Activated B cell treated with CpG ODN at 0.5 μM for 24 hours (primary cell): ENCODE results near the gene DAB1. TPM values are rescaled to one million over a fixed set of nuclear protein-coding genes. Genes with fewer than 3 reads are reported as not detected.

Experiments used
- ATAC-seq: fragments of 200-7000 bp; cut with Tn5 transposase; one replicate; pipeline ENCODE4 v1.10.0; 2021; ENCODE audit warnings: low read depth, mild to moderate bottlenecking, moderate library complexity
- CTCF ChIA-PET: fragments of 350-600 bp; sonication (Branson Sonifier 250); formaldehyde crosslinking; loops from one replicate; lab custom pipeline; 2021; ENCODE audit warnings: antibody characterized with exemption; lab: Charles Lee
- POLR2A ChIA-PET: fragments of 350-600 bp; sonication (Branson Sonifier 250); formaldehyde crosslinking; loops from one replicate; lab custom pipeline; 2021; ENCODE audit warnings: antibody characterized with exemption; lab: Charles Lee
- DNase-seq: peaks from one replicate; pipeline ENCODE4 v3.0.0; 2022
- H3K27ac Mint-ChIP-seq: one replicate; pipeline ENCODE4 v1.8.0; 2020; ENCODE audit warnings: mixed read lengths
- H3K27me3 Mint-ChIP-seq: one replicate; pipeline ENCODE4 v1.8.0; 2021; ENCODE audit warnings: mixed read lengths
- H3K36me3 Mint-ChIP-seq: one replicate; pipeline ENCODE4 v1.8.0; 2021; ENCODE audit warnings: low read depth, mixed read lengths
- H3K4me1 Mint-ChIP-seq: one replicate; pipeline ENCODE4 v1.8.0; 2021; ENCODE audit warnings: mixed read lengths
- H3K4me3 Mint-ChIP-seq: one replicate; pipeline ENCODE4 v1.8.0; 2020; ENCODE audit warnings: mild to moderate bottlenecking, mixed read lengths
- H3K9me3 Mint-ChIP-seq: one replicate; pipeline ENCODE4 v1.8.0; 2020; ENCODE audit warnings: mixed read lengths
- intact Hi-C: fragments of 100-400 bp; cut with micrococcal nuclease; formaldehyde crosslinking; loops from one replicate; pipeline ENCODE4 v1.15.1; 2024
- total RNA-seq: library from RNA; stranded (reverse); gene quantifications from 2 replicates; pipeline ENCODE4 v1.2.3, GENCODE V29; 2022
- TF ChIP-seq, protein P1 (sequence below): fragments of 200-600 bp; IDR thresholded peaks from one replicate; pipeline ENCODE4 v1.8.0; 2022; ENCODE audit warnings: antibody characterized with exemption, mild to moderate bottlenecking

The DAB1 gene
- total RNA-seq, 1 donor from 2014 or later, result not detected

DNA sequence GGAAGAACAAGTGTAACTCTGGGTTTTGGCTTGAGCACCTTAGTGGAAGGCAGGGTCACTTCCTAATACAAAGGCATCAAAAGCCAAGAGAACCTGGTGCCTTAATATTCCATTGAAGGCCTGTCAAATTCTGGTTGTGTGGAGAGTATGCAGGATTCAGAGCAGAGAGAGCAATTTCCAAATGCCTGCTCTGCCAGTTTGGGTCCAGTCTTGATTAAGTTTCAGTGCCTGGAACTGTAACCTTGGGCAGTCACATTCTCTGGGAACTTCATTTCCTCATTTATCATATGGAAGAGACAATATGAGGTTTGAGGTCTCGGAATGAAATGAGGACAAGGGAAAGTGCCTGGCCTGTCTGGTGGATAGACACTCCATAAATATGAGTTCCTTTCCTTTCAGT, 260.1 kb downstream of the DAB1 start:
- Mint-ChIP-seq H3K27me3 (no peaks in the 10 kb centered on the region), H3K4me1 (no peaks in the 10 kb centered on the region), H3K36me3 (no peaks in the 10 kb centered on the region), H3K27ac (no peak overlapping the region), H3K9me3 (no peaks in the 10 kb centered on the region), H3K4me3 (no peak overlapping the region)
- TF ChIP-seq, protein P1, sequence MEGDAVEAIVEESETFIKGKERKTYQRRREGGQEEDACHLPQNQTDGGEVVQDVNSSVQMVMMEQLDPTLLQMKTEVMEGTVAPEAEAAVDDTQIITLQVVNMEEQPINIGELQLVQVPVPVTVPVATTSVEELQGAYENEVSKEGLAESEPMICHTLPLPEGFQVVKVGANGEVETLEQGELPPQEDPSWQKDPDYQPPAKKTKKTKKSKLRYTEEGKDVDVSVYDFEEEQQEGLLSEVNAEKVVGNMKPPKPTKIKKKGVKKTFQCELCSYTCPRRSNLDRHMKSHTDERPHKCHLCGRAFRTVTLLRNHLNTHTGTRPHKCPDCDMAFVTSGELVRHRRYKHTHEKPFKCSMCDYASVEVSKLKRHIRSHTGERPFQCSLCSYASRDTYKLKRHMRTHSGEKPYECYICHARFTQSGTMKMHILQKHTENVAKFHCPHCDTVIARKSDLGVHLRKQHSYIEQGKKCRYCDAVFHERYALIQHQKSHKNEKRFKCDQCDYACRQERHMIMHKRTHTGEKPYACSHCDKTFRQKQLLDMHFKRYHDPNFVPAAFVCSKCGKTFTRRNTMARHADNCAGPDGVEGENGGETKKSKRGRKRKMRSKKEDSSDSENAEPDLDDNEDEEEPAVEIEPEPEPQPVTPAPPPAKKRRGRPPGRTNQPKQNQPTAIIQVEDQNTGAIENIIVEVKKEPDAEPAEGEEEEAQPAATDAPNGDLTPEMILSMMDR, result no peak
- POLR2A ChIA-PET, result no interaction called here
- DNase-seq, result no peak
- ATAC-seq, result no peak
- intact Hi-C loops, result no loop called here
- CTCF ChIA-PET, result no interaction called here

DNA sequence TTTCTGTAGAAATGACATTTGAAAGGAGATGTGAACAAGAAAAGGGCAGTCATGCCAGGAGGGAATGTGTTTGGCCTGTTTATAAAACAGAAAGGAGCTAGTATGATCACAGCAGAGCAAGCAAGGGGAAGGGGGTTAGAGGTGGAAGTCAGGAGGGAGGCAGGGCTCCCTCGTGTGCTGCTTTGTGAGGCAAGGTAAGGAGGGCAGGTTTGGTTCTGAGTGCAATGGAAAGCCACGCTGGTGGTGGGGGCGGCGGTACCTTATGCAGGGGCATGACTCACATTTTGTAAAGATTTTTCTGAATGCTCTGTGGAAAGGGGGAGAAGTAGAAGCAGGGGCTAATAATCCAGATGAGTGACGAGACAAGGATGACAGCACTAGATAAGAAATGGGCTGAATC, 260.5 kb downstream of the DAB1 start:
- no peaks in the 10 kb centered on the region for H3K4me1 Mint-ChIP-seq
- ChIA-PET POLR2A (no interaction called here), CTCF (no interaction called here)
- intact Hi-C loops, result no loop called here
- H3K36me3 Mint-ChIP-seq, result no peaks in the 10 kb centered on the region
- H3K27ac Mint-ChIP-seq, result no peak overlapping the region
- no peaks in the 10 kb centered on the region for H3K27me3 Mint-ChIP-seq
- DNase-seq, result no peak
- TF ChIP-seq, protein P1, result no peak
- H3K4me3 Mint-ChIP-seq, result no peak overlapping the region
- ATAC-seq, result no peak
- no peaks in the 10 kb centered on the region for H3K9me3 Mint-ChIP-seq

DNA sequence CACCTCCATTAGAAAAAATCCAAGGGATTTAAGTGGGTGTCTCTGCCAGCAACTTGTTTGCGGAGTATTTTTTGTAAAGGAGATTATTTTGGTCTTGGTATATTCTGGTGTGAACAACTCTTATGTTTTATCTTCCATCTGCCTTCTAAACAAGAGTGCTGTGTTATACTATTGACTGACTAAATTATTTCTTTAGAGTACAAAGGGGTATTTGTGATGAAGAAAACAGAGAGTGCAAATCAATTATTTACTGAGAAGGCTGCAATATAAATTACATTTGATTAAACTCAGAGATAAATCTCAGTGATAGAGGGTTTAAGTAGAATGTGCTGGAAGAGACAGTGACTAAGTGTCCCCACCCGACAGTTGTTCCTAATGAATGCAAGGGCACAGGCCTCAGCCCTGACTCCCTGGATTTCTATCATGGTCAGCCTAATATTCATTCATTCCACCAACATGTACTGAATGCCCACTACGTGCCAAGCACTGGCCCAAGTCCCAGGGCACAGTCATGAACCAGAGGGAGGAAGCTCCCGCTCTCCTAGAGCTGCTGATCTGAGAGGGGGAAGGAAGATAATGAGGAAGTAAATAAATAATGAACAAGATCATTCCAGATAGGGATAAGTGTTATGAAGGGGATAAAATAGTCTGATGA, 261.1 kb downstream of the DAB1 start:
- no peak overlapping the region for H3K4me3 Mint-ChIP-seq
- H3K9me3 Mint-ChIP-seq, result no peaks in the 10 kb centered on the region
- TF ChIP-seq, protein P1, result no peak
- H3K4me1 Mint-ChIP-seq, result peaks cover under 1% of the 10 kb centered on the region
- ATAC-seq (no peak), DNase-seq (no peak)
- ChIA-PET CTCF (no interaction called here), POLR2A (no interaction called here)
- H3K27ac Mint-ChIP-seq, result no peak overlapping the region
- intact Hi-C loops, result no loop called here
- H3K27me3 Mint-ChIP-seq, result no peaks in the 10 kb centered on the region
- no peaks in the 10 kb centered on the region for H3K36me3 Mint-ChIP-seq

DNA sequence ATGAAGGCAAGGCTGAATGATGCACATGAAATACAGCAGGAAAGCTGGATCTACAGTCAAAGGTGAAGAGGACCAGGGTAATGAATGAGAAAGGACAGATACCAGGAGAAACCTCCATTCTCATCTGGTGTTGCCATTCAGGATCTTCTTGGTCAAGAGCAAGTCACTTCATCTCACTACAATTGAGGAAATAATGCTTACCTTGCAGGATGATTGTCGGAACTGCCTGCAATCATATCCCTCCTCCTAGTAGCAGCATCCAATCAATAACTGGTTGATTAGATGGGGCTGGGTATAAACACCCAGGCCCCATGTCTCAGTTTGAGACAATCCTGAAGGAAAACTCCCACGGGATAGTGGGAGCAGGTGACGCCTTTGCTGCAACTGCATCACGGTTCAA, 263.3 kb downstream of the DAB1 start:
- Mint-ChIP-seq H3K9me3 (no peaks in the 10 kb centered on the region), H3K27me3 (no peaks in the 10 kb centered on the region), H3K4me3 (no peak overlapping the region), H3K4me1 (peaks cover 4% of the 10 kb centered on the region), H3K27ac (no peak overlapping the region), H3K36me3 (no peaks in the 10 kb centered on the region)
- ATAC-seq (no peak), DNase-seq (no peak)
- CTCF ChIA-PET, result no interaction called here
- POLR2A ChIA-PET, result no interaction called here
- TF ChIP-seq, protein P1, result no peak
- intact Hi-C loops, result no loop called here

DNA sequence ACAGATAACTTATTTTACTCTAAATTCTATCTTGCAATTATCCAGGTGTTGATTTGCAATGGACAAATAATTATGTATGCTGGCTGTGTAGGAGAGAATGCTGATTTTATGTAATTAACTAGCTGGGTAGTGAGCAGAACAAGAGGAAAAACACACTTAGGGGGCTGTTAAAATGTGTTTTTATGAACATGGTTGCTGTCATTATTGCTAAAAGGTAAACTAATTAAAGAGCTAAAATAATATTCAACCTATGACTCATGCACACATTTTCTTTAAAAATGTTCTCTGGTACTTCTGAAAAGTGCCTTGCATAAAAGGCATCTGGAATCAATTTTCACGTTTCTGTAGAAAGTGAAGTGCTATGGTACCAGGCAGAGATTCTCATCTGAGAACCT, 265.3 kb downstream of the DAB1 start:
- DNase-seq (no peak), ATAC-seq (no peak)
- H3K27ac Mint-ChIP-seq, result no peak overlapping the region
- POLR2A ChIA-PET, result no interaction called here
- H3K36me3 Mint-ChIP-seq, result no peaks in the 10 kb centered on the region
- H3K4me3 Mint-ChIP-seq, result no peak overlapping the region
- H3K4me1 Mint-ChIP-seq, result peaks cover 4% of the 10 kb centered on the region
- CTCF ChIA-PET, result no interaction called here
- intact Hi-C loops, result no loop called here
- TF ChIP-seq, protein P1, result no peak
- H3K9me3 Mint-ChIP-seq, result no peaks in the 10 kb centered on the region
- H3K27me3 Mint-ChIP-seq, result no peaks in the 10 kb centered on the region
